Measurements from ENCODE around the gene RASGRF2.

DNA sequence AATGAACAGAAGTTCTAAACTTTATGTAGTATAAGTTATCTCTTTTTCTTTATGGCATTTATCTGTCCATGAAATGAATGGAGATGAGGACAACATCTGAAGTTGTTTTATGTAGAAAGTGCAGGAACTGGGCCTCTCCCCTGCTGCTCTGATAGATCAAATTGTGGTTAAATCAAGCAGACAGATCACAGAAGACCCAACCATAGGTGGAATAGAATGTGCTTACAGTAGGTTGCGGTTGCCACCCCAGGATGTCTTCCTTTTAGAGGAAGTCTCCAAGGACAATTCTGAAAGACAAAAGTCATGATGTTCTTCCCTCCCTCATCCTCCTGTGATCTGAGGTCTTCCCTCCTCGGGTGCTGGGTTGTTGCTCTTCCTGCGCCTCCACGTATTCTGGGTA, 12.9 kb downstream of the RASGRF2 start:
- TF ChIP-seq CTCF (conservative IDR thresholded peaks at IDR 0.05; ENCODE audit: low read depth, low read length): no peak
- no peak for TF ChIP-seq EZH2 (IDR thresholded peaks at IDR 0.05; ENCODE audit: borderline replicate concordance, low read depth, low read length, poor library complexity, severe bottlenecking)

All from A673 (cell line).